ENCODE results near the gene C1QTNF6.

DNA sequence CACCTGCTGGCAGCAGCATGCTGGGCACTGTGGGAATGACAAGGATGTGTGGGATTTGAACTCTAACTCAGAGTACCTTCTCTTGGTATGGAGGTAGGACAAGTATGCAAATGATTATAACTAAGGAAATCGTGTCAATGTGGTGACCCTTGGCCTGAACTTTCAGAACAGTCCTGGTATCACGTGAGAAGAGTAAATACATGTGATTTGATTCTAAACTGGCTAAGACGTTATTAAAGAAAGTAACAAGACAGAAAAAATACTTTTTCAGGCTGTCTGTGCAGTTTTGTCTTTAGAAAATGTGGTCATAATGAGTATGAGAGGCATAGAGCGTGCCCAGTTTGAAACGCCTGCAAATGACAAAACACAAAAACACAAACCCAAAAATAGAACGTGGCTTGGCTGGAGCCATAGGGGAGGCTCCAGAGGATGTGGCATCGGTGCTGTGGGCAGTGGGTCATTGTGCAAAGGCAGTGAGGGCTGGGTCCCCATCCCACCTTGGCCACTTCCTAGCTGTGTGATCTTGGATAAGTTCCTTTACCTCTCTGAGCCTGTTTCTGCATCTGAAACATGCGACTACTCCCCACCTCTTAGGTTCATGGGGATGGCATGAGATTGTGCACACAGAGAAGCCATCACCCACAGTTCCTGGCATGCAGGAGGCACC, 19.9 kb downstream of the C1QTNF6 start:
- TF ChIP-seq, protein P1, sequence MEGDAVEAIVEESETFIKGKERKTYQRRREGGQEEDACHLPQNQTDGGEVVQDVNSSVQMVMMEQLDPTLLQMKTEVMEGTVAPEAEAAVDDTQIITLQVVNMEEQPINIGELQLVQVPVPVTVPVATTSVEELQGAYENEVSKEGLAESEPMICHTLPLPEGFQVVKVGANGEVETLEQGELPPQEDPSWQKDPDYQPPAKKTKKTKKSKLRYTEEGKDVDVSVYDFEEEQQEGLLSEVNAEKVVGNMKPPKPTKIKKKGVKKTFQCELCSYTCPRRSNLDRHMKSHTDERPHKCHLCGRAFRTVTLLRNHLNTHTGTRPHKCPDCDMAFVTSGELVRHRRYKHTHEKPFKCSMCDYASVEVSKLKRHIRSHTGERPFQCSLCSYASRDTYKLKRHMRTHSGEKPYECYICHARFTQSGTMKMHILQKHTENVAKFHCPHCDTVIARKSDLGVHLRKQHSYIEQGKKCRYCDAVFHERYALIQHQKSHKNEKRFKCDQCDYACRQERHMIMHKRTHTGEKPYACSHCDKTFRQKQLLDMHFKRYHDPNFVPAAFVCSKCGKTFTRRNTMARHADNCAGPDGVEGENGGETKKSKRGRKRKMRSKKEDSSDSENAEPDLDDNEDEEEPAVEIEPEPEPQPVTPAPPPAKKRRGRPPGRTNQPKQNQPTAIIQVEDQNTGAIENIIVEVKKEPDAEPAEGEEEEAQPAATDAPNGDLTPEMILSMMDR (IDR thresholded peaks at IDR 0.05) = no peak
- no peak for TF ChIP-seq POLR2A (IDR thresholded peaks at IDR 0.05; ENCODE audit: low read depth)
